GM12892 (cell line): ENCODE measurements around the gene LONRF3.

Experiments used
- POLR2A ChIP-seq: IDR thresholded peaks from 2 replicates; pipeline ENCODE4 v1.6.1; 2011; ENCODE audit warnings: low read depth, low read length, control low read depth
- POLR2AphosphoS5 ChIP-seq: IDR thresholded peaks from 2 replicates; pipeline ENCODE4 v1.6.1; 2011; ENCODE audit warnings: low read depth, low read length, control low read depth

DNA sequence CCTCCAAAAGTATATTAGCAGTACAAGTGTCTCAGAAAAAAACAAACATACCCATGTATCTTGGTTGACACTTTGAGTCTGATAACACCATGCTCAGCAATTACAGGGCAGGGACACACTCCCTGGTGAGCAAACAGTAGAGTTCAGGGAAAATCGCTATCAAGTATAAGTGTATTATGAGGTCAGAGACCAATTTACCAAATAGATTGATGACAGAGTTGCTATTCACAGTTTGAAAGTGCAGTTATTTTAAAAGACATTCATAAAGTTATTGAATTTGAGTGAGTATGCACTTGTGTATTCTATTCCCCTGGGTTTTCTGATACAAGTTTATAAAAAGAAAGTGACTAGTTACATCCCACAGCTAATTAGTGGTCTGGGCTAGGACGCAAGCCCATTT, 10.2 kb upstream of the LONRF3 start:
- TF ChIP-seq POLR2A, result no peak
- no peak for TF ChIP-seq POLR2AphosphoS5
